HG02678 (cell line): ENCODE results near the gene TNFAIP3.
"Not testable (repeated sequence)": the region's sequence is repeated elsewhere in the genome, so short reads cannot be mapped to it uniquely, and the experiment has no call there.

Source experiments
- ATAC-seq: cut with Tn5 transposase; IDR thresholded peaks from one replicate; pipeline ENCODE4 v1.9.1; 2021; ENCODE audit warnings: mild to moderate bottlenecking, moderate library complexity; ENCODE audit not compliant: unreplicated experiment

TNFAIP3 gene

DNA sequence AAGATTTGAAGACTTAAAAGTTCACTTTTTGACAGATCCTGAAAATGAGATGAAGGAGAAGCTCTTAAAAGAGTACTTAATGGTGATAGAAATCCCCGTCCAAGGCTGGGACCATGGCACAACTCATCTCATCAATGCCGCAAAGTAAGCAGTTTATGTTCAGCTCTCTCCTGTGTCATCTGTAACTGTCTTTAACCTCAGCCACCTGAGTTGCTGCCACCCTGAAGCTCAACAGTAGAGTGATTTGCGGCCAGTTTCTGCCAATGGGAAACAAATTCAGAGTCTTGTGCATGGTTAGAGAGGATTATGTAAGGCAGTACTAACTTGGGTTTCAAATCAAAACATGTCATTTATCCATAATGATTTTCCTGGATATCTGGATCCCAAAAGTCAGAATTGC is 10.1 kb downstream of the TNFAIP3 start:
- no peak for ATAC-seq

DNA sequence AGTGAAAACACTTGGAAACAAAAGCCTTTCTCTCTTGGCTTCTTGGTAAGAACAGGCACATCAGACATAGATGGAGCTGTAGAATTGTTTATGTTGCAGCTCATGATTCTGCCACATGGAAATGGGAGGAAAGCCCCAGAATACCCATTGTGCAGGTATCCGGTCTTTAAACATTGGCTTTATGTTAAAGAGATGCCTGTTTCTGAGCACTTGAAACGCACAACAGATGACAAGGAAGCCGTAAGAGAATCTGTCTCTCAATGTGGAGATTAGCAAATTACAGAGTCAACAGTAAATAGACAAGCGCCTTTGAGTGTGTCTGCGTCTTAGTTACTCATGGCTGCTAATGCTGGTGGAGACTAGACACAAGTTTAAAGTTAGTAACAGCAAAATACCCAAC is 10.5 kb downstream of the TNFAIP3 start:
- ATAC-seq, result no peak

DNA sequence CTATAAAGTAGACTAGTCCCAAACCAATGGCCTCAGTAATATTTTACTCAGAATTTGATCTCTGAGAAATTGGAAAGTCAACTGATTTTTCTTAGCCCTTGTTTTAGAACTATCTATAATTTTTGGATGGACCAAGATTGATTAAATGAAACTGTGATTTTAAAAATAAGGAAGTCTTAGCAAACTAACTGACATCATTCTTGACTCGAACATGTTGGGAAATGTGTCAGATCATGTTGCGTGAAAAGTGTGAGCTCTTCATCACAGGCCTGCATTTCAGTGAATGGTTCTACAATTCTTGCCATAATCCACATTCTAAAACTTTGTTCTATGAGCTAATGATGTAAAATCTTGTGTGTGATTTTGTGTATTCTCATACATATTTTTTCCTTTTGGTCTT is 11.0 kb downstream of the TNFAIP3 start:
- no peak for ATAC-seq

DNA sequence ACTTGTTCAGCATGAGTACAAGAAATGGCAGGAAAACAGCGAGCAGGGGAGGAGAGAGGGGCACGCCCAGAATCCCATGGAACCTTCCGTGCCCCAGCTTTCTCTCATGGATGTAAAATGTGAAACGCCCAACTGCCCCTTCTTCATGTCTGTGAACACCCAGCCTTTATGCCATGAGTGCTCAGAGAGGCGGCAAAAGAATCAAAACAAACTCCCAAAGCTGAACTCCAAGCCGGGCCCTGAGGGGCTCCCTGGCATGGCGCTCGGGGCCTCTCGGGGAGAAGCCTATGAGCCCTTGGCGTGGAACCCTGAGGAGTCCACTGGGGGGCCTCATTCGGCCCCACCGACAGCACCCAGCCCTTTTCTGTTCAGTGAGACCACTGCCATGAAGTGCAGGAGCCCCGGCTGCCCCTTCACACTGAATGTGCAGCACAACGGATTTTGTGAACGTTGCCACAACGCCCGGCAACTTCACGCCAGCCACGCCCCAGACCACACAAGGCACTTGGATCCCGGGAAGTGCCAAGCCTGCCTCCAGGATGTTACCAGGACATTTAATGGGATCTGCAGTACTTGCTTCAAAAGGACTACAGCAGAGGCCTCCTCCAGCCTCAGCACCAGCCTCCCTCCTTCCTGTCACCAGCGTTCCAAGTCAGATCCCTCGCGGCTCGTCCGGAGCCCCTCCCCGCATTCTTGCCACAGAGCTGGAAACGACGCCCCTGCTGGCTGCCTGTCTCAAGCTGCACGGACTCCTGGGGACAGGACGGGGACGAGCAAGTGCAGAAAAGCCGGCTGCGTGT is 11.6 kb downstream of the TNFAIP3 start:
- no peak for ATAC-seq

DNA sequence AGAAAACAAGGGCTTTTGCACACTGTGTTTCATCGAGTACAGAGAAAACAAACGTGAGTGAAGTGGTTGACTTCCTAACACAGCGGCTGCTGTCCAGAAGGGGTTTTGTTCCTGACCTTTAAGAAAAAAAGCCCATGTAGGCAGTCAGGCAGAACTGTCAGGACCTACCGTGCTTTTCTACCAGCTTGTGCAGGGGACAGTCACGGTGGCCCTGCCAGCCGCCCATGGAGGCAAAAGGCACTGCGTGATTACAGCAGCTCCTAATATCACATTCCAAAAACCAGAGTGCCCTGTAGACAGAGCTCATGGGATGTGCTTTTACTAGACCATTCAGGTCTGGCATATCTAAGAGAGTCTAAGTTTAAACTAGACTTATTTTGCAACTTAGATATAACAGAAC is 12.2 kb downstream of the TNFAIP3 start:
- no peak for ATAC-seq

DNA sequence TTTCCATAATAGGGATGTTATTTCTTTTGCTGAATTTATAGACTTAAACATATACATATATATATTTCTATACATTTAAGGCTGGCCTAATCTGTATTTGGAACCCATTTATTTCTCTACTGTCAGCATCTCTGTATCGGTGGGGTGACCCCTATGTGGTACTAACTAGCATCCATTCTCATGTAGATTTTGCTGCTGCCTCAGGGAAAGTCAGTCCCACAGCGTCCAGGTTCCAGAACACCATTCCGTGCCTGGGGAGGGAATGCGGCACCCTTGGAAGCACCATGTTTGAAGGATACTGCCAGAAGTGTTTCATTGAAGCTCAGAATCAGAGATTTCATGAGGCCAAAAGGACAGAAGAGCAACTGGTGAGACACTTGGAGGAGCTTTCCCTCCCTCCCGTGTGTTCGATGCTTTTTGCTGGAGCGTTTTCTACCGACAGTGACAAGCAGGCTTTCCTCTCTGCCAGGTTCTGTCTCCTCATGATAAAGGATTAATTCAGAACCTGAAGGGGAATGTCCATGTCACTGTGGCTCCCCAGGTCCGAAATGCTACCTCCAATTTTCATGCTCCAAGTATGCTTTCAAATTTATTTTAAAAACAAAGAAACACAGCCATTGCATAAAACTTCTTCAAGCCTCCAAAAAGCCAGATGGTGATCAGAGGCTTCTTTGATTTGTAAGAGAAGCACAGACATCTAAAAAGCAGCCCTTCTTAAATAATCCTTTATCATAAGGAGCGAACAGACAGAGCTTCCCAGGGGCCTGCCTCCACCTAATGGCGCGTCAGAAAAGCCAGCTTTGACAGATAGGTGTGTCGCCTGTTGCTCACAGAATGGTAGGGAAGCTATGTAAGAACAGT is 13.1 kb downstream of the TNFAIP3 start:
- no peak for ATAC-seq

DNA sequence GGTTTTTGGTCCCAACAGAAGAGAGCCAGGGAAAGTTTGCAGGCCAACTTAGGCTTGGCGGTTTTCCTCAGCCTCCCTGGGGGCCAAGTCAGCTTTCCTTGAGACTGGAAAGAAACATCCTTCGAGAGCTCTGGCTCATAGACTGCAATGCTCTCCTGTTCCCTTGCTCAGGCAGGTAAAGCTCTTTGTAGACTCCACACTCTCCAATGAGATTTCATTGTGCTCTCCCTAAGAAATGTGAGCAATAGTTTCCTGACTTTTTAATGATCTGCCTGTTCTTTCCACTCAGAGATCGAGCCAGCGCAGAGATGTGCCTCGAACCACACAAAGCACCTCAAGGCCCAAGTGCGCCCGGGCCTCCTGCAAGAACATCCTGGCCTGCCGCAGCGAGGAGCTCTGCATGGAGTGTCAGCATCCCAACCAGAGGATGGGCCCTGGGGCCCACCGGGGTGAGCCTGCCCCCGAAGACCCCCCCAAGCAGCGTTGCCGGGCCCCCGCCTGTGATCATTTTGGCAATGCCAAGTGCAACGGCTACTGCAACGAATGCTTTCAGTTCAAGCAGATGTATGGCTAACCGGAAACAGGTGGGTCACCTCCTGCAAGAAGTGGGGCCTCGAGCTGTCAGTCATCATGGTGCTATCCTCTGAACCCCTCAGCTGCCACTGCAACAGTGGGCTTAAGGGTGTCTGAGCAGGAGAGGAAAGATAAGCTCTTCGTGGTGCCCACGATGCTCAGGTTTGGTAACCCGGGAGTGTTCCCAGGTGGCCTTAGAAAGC is 13.9 kb downstream of the TNFAIP3 start:
- ATAC-seq, result no peak

DNA sequence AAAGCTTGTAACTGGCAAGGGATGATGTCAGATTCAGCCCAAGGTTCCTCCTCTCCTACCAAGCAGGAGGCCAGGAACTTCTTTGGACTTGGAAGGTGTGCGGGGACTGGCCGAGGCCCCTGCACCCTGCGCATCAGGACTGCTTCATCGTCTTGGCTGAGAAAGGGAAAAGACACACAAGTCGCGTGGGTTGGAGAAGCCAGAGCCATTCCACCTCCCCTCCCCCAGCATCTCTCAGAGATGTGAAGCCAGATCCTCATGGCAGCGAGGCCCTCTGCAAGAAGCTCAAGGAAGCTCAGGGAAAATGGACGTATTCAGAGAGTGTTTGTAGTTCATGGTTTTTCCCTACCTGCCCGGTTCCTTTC is 14.4 kb downstream of the TNFAIP3 start:
- ATAC-seq, result no peak

DNA sequence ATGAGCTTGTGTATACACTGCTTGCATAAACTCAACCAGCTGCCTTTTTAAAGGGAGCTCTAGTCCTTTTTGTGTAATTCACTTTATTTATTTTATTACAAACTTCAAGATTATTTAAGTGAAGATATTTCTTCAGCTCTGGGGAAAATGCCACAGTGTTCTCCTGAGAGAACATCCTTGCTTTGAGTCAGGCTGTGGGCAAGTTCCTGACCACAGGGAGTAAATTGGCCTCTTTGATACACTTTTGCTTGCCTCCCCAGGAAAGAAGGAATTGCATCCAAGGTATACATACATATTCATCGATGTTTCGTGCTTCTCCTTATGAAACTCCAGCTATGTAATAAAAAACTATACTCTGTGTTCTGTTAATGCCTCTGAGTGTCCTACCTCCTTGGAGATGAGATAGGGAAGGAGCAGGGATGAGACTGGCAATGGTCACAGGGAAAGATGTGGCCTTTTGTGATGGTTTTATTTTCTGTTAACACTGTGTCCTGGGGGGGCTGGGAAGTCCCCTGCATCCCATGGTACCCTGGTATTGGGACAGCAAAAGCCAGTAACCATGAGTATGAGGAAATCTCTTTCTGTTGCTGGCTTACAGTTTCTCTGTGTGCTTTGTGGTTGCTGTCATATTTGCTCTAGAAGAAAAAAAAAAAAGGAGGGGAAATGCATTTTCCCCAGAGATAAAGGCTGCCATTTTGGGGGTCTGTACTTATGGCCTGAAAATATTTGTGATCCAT is 15.3 kb downstream of the TNFAIP3 start:
- no peak for ATAC-seq

DNA sequence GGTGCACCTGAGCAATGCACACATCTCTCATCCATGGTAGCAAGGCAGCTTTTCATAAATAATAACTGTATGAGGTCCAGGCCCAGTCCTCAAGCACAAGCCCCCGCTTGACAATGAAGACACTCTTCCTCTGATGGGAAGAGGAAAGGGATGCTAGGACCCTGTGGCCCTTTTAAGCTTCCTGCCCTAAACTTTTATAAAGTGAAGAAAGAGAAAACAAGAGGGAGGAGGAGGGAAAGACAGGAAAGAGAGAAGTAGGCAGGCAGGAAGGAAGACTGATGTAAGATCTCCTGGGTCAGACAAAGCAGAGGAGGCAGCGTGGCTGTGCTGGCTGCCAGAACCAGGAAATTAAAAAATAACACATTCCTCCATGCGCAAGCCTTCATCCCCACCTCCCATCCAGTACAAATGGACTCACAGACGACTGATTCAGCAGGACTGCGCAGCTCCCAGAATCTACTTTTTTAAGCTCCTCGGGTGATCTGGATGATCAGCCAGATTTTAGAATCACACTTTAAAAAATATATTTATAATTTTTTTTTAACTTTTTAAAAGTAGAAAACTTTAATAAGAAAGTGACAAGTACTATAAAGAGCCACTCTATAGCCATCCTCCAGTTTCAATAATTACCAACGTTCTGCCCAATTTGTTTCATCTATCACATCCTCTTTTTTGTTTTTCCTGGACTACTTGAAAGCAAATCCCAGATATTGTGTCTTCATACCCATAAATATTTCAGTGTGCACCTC is 16.5 kb downstream of the TNFAIP3 start:
- ATAC-seq, result no peak

DNA sequence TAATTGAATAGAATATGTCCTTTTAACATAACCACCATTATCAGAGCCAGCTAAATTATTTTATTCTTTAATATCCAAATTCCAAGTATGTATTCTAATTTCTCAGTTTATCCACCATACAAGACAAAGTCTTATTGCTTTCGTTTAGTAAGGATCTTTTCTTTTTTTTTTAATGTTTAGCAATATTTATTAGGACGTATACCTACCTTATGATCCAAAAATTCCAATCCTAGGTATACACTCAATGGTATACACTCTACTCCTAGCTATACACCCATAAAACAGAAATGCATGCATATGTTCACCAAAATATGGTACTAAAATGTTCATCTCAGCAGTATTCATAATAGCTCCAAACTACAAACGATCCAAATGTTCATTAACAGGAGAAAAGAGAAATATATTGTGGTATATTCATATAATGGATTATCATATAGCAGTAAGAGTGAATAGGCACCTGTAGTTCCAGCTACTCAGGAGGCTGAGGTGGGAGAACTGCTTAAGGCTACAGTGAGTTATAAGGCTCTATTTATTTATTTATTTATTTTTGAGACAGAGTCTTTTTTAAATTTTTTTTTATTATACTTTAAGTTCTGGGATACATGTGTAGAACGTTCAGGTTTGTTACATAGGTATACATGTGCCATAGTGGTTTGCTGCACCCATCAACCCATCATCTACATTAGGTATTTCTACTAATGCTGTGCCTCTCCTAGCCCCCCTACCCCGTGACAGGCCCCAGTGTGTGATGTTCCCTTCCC is 17.3 kb downstream of the TNFAIP3 start:
- ATAC-seq, result no peak

DNA sequence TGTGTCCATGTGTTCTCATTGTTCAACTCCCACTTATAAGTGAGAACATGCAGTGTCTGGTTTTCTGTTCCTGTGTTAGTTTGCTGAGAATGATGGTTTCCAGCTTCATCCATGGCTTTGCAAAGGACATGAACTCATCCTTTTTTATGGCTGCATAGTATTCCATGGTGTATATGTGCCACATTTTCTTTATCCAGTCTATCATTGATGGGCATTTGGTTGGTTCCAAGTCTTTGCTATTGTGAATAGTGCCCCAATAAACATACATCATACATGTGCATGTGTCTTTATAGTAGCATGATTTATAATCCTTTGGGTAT is 17.8 kb downstream of the TNFAIP3 start:
- ATAC-seq, result not testable (repeated sequence)

DNA sequence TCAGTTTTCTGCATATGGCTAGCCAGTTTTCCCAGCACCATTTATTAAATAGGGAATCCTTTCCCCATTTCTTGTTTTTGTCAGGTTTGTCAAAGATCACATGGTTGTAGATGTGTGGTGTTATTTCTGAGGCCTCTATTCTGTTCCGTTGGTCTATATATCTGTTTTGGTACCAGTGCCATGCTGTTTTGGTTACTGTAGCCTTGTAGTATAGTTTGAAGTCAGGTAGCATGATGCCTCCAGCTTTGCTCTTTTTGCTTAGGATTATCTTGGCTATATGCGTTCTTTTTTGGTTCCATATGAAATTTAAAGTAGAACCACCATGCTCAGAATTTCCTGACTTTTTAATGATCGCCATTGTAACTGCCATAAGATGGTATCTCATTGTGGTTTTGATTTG is 19.2 kb downstream of the TNFAIP3 start:
- not testable (repeated sequence) for ATAC-seq

DNA sequence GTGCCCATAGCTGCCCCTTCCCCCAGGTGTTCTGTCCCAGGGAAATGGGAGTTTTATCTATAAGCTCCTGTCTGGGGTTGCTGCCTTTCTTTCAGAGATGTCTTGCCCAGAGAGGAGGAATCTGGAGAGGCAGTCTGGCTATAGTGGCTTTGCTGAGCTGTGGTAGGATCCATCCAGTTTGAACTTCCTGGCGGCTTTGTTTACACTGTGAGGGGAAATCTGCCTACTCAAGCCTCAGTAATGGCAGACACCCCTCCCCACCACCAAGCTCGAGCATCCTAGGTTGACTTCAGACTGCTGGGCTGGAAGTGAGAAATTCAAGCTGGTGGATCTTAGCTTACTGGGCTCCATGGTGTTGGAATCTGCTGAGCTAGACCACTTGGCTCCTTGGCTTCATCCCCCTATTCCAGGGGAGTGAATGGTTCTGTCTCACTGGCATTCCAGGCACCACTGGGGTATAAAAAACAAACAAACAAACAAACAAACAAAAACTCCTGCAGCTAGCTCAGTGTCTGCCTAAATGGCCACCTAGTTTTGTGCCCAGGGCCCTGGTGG is 24.0 kb downstream of the TNFAIP3 start:
- ATAC-seq, result no peak

DNA sequence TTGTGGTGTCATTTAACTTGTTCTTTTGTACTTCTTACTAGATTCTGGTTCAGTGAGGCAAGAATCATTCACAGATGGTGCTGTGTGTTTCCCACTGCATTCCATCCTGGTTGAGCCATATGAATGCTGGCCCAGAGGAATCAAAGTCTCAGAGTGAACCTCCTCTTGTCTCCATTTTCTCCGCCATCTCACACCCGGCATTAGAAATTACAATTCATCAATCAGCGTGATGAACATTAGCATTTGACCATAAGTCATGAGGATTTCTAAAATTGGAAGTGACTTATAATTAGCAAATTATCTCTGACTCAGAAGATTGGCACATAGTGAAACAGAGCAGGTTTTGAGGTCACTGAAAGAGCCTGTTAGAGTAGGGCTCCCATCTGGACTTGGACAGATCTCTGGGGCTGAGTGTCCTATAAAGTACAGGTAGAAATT is 25.2 kb downstream of the TNFAIP3 start:
- ATAC-seq, result no peak

DNA sequence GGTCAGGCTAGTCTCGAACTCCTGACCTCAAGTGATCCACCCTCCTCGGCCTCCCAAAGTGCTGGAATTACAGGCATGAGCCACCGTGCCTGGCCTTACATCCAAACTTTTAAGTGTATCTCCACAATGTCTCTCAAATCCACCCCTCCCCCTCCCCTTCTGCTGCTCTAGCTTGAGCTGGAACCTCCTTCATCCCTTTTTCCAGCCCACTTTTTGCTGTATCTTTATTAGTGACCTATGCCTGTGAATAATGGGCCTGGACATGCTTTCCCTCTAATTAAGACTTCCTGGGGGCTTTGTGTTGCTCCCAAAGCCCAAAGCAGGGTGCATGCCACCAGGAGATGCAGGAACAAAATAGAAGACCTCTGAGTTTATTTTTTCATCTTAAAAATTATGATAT is 26.1 kb downstream of the TNFAIP3 start:
- ATAC-seq, result no peak

DNA sequence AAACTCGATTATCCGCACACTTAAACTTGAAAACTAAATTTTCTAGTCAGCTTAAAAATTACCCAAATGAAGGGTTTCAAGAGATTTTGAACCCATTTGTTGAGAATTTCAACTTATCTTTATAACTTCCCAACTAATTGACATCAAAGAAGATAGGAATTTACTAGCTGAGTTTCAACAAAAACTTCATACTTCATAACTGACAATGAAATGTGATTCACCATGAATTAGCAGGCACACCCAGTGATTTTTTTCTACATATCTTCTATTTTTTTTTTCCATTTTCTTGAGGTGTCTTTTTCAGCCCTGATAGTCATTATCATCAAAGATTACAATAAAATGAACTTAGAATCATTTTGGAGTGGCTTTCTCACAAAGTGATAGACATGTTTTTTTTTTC is 26.7 kb downstream of the TNFAIP3 start:
- no peak for ATAC-seq

DNA sequence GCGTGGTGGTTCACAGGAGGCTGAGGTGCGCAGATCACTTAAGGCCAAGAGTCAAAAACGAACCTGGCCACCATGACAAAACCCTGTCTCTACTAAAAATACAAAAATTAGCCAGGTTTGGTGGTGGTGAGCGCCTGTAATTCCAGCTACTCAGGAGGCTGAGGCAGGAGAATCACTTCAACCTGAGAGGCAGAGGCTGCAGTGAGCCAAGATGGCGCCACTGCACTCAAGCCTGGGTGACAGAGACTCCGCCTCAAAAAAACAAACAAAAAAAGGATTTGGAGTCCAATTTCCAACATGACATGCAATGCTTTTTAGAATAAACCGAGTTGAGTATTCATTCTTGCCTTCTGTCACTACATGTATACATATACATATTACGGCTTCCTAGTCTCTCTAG is 27.3 kb downstream of the TNFAIP3 start:
- ATAC-seq, result not testable (repeated sequence)

DNA sequence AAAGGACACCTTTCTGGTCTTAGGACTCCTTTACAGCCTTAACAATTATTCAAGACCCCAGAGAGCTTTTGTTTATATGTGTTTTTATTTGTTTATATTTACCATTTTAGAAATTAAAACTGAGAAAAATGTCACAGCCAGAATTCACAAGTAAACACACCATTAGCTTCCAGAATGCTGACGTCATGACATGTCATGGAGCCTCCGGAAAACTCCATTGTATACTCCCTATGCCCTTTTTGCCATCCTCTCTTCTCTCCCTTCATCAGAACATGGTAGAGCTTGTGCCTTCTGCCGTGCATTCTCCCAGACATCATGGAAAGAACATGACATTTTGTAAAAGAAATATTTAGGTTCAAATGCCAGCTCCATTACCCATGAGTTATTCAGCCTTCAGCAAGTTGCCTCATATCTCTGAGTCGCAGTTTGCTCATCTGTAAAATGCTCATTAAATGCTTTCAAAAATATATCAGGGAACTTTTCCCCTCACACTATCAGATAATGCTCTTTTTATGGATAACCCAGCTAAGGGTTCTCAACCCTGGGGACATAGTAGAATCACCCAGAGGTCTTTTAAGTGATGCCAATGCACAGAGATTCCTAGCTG is 27.8 kb downstream of the TNFAIP3 start:
- no peak for ATAC-seq
